ENCODE measurements around the gene PEX5.

DNA sequence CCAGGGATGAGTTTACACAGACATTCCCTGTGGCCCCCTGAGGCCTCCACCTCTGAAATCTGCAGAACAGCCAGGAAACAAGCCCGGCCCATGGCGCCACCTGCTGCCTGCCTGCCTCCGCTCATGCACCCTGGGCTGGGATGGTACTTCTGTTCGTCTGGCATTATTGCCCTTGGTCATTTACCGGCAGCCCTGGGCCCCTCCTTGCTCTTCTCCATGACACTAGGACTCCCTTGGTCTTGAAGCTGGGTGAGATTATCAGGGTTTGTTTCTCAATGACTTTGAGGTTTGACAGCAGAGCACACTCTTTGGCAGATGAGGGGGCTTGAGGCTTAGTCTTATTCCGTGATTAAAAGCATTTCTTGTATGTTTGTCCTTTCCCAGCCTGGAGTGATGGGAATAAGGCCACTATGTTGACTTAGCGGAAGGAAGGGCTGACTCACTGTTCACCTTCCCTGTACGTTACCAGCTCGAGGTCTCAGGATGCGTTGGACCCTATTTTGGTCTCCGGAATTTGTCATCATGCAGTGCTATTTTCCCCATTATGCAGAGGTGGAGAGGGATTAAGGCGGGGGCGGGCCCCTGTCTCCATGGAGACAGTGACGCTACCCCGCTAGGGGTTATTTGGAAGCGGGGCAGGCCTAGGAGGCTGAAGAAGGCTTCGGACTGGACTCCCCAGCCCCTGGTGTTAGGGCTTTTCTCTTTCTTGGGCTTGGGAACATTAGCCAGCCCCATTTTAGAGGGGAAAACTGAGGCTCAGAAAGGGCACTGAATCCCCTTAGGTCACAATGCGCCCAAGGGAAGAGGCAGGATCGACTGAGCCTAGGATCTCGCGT, 706 bp upstream of the PEX5 start:
- no peak for TF ChIP-seq EZH2phosphoT487 (IDR thresholded peaks at IDR 0.05; ENCODE audit: borderline replicate concordance)
- TF ChIP-seq, protein P1, sequence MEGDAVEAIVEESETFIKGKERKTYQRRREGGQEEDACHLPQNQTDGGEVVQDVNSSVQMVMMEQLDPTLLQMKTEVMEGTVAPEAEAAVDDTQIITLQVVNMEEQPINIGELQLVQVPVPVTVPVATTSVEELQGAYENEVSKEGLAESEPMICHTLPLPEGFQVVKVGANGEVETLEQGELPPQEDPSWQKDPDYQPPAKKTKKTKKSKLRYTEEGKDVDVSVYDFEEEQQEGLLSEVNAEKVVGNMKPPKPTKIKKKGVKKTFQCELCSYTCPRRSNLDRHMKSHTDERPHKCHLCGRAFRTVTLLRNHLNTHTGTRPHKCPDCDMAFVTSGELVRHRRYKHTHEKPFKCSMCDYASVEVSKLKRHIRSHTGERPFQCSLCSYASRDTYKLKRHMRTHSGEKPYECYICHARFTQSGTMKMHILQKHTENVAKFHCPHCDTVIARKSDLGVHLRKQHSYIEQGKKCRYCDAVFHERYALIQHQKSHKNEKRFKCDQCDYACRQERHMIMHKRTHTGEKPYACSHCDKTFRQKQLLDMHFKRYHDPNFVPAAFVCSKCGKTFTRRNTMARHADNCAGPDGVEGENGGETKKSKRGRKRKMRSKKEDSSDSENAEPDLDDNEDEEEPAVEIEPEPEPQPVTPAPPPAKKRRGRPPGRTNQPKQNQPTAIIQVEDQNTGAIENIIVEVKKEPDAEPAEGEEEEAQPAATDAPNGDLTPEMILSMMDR (conservative IDR thresholded peaks at IDR 0.05; ENCODE audit: low read length): peak; percentile 94

All from Loucy (cell line).